ENCODE measurements around the gene SNX8. TPM values are rescaled to one million over a fixed set of nuclear protein-coding genes. Genes with fewer than 3 reads are reported as not detected.
"Not testable (repeated sequence)": the region's sequence is repeated elsewhere in the genome, so short reads cannot be mapped to it uniquely, and the experiment has no call there.

Gene SNX8
- total RNA-seq, 6 donors from 2014 or later: 16.0 to 74.3 (median 41.2) TPM

- no peaks in the 10 kb centered on the region for H3K36me3 ChIP-seq
- 76 to 90% methylated on average over 1 of the region's 1 CpG for WGBS, 2 donors
- H3K4me1 ChIP-seq: peaks cover 0 to 14% (median 9%) of the 10 kb centered on the region in 4 donors
- ATAC-seq (ENCODE audit: low FRiP score in 2 of 2) (no peak), DNase-seq (no peak)
- H3K27ac ChIP-seq: no peak overlapping the region
- no peak for TF ChIP-seq POLR2A (IDR thresholded peaks at IDR 0.05)
- no peak overlapping the region for H3K4me3 ChIP-seq
- H3K9me3 ChIP-seq: no peaks in the 10 kb centered on the region
- no peaks in the 10 kb centered on the region for H3K27me3 ChIP-seq
Measured at GRCh38 chr7:2316578-2316977, 2.3 kb upstream of the SNX8 start.

GRCh38 chr7:2315787-2316186 lies 1.5 kb upstream of the SNX8 start:
- WGBS, 2 donors: 89 to 92% methylated on average over 1 of the region's 1 CpG
- no peak for TF ChIP-seq POLR2A (IDR thresholded peaks at IDR 0.05)
- TF ChIP-seq POLR2AphosphoS5 (IDR thresholded peaks at IDR 0.05): no peak
- TF ChIP-seq EP300 (IDR thresholded peaks at IDR 0.05): no peak
- no peak for TF ChIP-seq CTCF (IDR thresholded peaks at IDR 0.05)

GRCh38 chr7:2314956-2315530 lies 802 bp upstream of the SNX8 start:
- not testable (repeated sequence) for ATAC-seq (ENCODE audit: low FRiP score in 2 of 2)

More at GRCh38 chr7:2315787-2316186, 1.5 kb upstream of the SNX8 start:
- Histone ChIP-seq H3K9me3 (no peaks in the 10 kb centered on the region), H3K27ac (no peak overlapping the region), H3K27me3 (no peaks in the 10 kb centered on the region), H3K36me3 (no peaks in the 10 kb centered on the region), H3K4me1 (peaks cover 0 to 15% (median 10%) of the 10 kb centered on the region in 4 donors), H3K4me3 (no peak overlapping the region)
- no peak for DNase-seq
- ATAC-seq (ENCODE audit: low FRiP score in 2 of 2): no peak

GRCh38 chr7:2313450-2314208 lies 612 bp downstream of the SNX8 start:
- peak overlapping the region; percentile 71 to 88 (median 85) for H3K27ac ChIP-seq
- no peaks in the 10 kb centered on the region for H3K27me3 ChIP-seq
- TF ChIP-seq POLR2A (IDR thresholded peaks at IDR 0.05) (no peak), CTCF (IDR thresholded peaks at IDR 0.05) (no peak), EP300 (IDR thresholded peaks at IDR 0.05) (no peak), POLR2AphosphoS5 (IDR thresholded peaks at IDR 0.05) (no peak)
- 31 to 36% methylated on average over 31 to 32 of the region's 42 CpGs for WGBS, 2 donors
- H3K9me3 ChIP-seq: no peaks in the 10 kb centered on the region
- DNase-seq: no peak
- H3K36me3 ChIP-seq: peaks cover 0 to 10% (median 0%) of the 10 kb centered on the region in 4 donors
- peak in 1 of 2 donors; percentile 43 for ATAC-seq (ENCODE audit: low FRiP score in 2 of 2)
- peaks cover 0 to 15% (median 10%) of the 10 kb centered on the region in 4 donors for H3K4me1 ChIP-seq
- peak overlapping the region; percentile 81 to 99 (median 90) for H3K4me3 ChIP-seq

More at GRCh38 chr7:2314956-2315530, 802 bp upstream of the SNX8 start:
- Histone ChIP-seq H3K4me1 (peaks cover 0 to 15% (median 10%) of the 10 kb centered on the region in 4 donors), H3K27ac (peak overlapping the region in 1 of 4 donors; percentile 88), H3K4me3 (peak overlapping the region in 3 of 4 donors; percentile 83 to 99 (median 97))
- not testable (repeated sequence) for H3K9me3 ChIP-seq, DNase-seq, H3K27me3 ChIP-seq, H3K36me3 ChIP-seq
- WGBS, 2 donors: 74 to 76% methylated on average over 3 of the region's 3 CpGs

GRCh38 chr7:2312267-2312929 lies 1.8 kb downstream of the SNX8 start:
- TF ChIP-seq CTCF (IDR thresholded peaks at IDR 0.05) (no peak), POLR2AphosphoS5 (IDR thresholded peaks at IDR 0.05) (no peak), EP300 (IDR thresholded peaks at IDR 0.05) (no peak), POLR2A (IDR thresholded peaks at IDR 0.05) (no peak)
- Histone ChIP-seq H3K27me3 (no peaks in the 10 kb centered on the region), H3K4me1 (peaks cover 0 to 14% (median 8%) of the 10 kb centered on the region in 4 donors), H3K27ac (no peak overlapping the region), H3K9me3 (no peaks in the 10 kb centered on the region), H3K36me3 (peaks cover 0 to 10% (median 0%) of the 10 kb centered on the region in 4 donors), H3K4me3 (no peak overlapping the region)
- no peak for DNase-seq
- WGBS, 2 donors: 89% methylated on average over 17 of the region's 17 CpGs
- no peak for ATAC-seq (ENCODE audit: low FRiP score in 2 of 2)
